Left lung (tissue), 10 donors: Measurements from ENCODE around the gene IGF1R. TPM values are rescaled to one million over a fixed set of nuclear protein-coding genes. Genes with fewer than 3 reads are reported as not detected.

Source experiments
- ATAC-seq: fragments of 200-7000 bp; cut with Tn5 transposase; one replicate; pipeline ENCODE4 v1.9.1; 2020; ENCODE audit warnings: moderate library complexity
- DNase-seq, 4 donors: peaks; one replicate each; pipeline ENCODE4 v3.0.0-alpha.2; 2013 to 2020
- H3K27ac ChIP-seq, 2 donors: fragments of 200-600 bp; sonication (generic) in 1 of 2; one replicate each; pipeline versions ENCODE4 v1.5.0 to v1.8.0; 2020 to 2021
- H3K27me3 ChIP-seq, 2 donors: fragments of 200-600 bp; sonication (generic) in 1 of 2; one replicate each; pipeline versions ENCODE4 v1.5.0 to v1.8.0; 2020 to 2021
- H3K36me3 ChIP-seq, 2 donors: fragments of 200-600 bp; sonication (generic) in 1 of 2; one replicate each; pipeline versions ENCODE4 v1.5.0 to v1.8.0; 2020 to 2021
- H3K4me1 ChIP-seq, 2 donors: fragments of 200-600 bp; one replicate each; pipeline ENCODE4 v1.8.0; 2021
- H3K4me3 ChIP-seq, 2 donors: fragments of 200-600 bp; sonication (generic) in 1 of 2; one replicate each; pipeline versions ENCODE4 v1.5.0 to v1.8.0; 2020 to 2021; ENCODE audit warnings: mild to moderate bottlenecking in 1 of 2
- H3K9me3 ChIP-seq, 2 donors: fragments of 200-600 bp; sonication (generic) in 1 of 2; one replicate each; pipeline versions ENCODE4 v1.5.0 to v1.8.0; 2020 to 2021
- CTCF ChIP-seq, 2 donors: fragments of 200-600 bp; sonication (generic) in 1 of 2; IDR thresholded peaks; one replicate each; pipeline versions ENCODE4 v1.5.0 to v1.8.0; 2021; ENCODE audit warnings: antibody characterized with exemption in 2 of 2
- intact Hi-C, 2 donors: fragments of 100-400 bp; cut with DNase I; formaldehyde crosslinking; loops; one replicate each; pipeline versions ENCODE4 v1.11.2 to v1.14.2; 2022
- polyA plus RNA-seq, 6 donors: library from polyadenylated mRNA; unstranded; fragments of 120-200 nt; gene quantifications; one replicate each; pipeline ENCODE4 v1.2.1, GENCODE V29; 2013; ENCODE audit not compliant: insufficient read length in 6 of 6
- total RNA-seq, 2 donors: library from RNA; stranded (reverse); fragmentation: NEBNext Ultra II Directional; extraction: Animal tissue kit (Norgen Biotek cat#: 25700); gene quantifications; one replicate each; pipeline ENCODE4 v1.2.1, GENCODE V29; 2021
- donor health status: DM: no; HTN: yes; CAD: no.
- donor health status: DM: no; HTN: no; CAD: no.

Gene IGF1R
- total and polyA plus RNA-seq, 8 donors: 32.0 to 41.0 (median 37.0) TPM

DNA sequence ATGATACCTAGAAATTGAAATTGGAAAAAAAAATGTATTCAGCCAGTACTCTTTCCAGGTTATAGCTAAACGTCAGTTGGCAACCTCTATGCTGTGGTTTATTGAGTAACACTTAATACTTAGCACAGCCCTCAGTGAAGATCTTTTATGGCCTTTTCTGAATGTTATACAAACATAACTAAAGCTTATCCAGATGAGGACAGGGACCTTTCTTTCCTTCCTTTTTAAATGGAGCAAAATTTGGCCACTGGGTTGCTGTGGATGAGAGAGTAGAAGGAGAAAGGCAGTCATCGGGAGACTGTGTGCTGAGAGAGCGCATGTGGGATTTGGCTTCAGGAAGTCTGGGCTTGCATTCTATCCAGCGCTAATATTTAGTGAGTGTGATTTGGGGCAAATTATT is 36.1 kb downstream of the IGF1R start:
- Histone ChIP-seq H3K4me1 (peaks cover 15 to 40% of the 10 kb centered on the region in 2 donors), H3K27me3 (no peaks in the 10 kb centered on the region), H3K4me3 (no peak overlapping the region), H3K27ac (peak overlapping the region in 1 of 2 donors; percentile 41), H3K9me3 (no peaks in the 10 kb centered on the region), H3K36me3 (no peaks in the 10 kb centered on the region)
- intact Hi-C loops: no loop called here
- DNase-seq: peak in 2 of 4 donors; percentile 34 to 50
- no peak for TF ChIP-seq CTCF (IDR thresholded peaks at IDR 0.05)
- peak; percentile 61 for ATAC-seq

DNA sequence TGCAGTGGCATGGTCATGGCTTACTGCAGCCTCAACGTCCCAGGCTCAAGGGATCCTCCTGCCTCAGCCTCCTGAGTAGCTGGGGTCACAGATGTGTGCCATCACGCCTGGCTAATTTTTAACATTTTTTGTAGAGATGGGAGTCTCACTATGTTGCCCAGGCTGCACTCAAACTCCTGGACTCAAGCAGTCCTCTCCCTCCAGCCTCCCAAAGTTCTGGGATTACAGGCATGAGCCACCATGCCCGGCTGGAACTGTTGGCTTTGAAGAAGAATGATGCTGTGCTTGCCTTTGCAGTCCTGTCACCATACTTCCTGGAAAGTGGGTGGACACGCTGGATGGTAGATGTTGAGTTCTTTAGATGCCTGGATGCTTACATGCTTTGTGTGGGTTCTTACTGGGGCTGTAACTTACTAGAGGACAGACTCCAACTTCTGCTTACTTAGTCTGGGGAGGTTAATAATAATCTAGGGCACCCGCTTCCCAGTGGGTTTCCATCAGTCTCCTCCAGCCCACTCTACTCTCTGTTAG is 36.7 kb downstream of the IGF1R start:
- H3K4me1 ChIP-seq: peaks cover 15 to 40% of the 10 kb centered on the region in 2 donors
- no peaks in the 10 kb centered on the region for H3K36me3 ChIP-seq
- no peak overlapping the region for H3K27ac ChIP-seq
- no peak for TF ChIP-seq CTCF (IDR thresholded peaks at IDR 0.05)
- no peaks in the 10 kb centered on the region for H3K27me3 ChIP-seq
- H3K4me3 ChIP-seq: no peak overlapping the region
- ATAC-seq: no peak
- DNase-seq: no peak
- H3K9me3 ChIP-seq: no peaks in the 10 kb centered on the region
- intact Hi-C loops: no loop called here

DNA sequence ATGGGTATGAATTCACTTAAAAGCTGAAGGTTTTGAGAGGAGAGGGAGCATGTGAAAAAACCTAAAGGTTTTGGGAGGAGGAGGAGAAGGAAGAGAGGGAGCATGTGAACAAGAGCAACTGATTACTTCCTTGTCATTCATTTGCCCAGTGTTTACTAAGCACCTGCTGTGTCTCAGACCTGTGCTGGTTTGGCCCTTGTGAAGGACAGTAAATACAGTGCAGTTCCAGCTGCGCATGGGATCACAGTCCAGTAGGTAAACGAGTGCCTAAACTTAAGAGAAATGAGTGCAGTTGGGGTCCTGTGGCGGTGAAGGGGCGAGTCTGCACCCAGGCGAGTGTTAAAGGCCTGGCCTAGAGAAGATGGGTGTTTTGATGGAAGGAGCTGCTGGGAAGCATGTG is 38.6 kb downstream of the IGF1R start:
- Histone ChIP-seq H3K27ac (no peak overlapping the region), H3K4me1 (peaks cover 15 to 33% of the 10 kb centered on the region in 2 donors), H3K27me3 (no peaks in the 10 kb centered on the region), H3K4me3 (no peak overlapping the region), H3K36me3 (no peaks in the 10 kb centered on the region), H3K9me3 (no peaks in the 10 kb centered on the region)
- ATAC-seq (no peak), DNase-seq (no peak)
- no peak for TF ChIP-seq CTCF (IDR thresholded peaks at IDR 0.05)
- intact Hi-C loops: no loop called here

GRCh38 chr15:98689431-98689861 is 41.1 kb downstream of the IGF1R start:
- Histone ChIP-seq H3K27me3 (no peaks in the 10 kb centered on the region), H3K9me3 (no peaks in the 10 kb centered on the region), H3K4me1 (peaks cover 6 to 9% of the 10 kb centered on the region in 2 donors), H3K36me3 (no peaks in the 10 kb centered on the region), H3K4me3 (no peak overlapping the region), H3K27ac (no peak overlapping the region)
- intact Hi-C loops: no loop called here
- TF ChIP-seq CTCF (IDR thresholded peaks at IDR 0.05): no peak
- DNase-seq (no peak), ATAC-seq (no peak)

- no peaks in the 10 kb centered on the region for H3K36me3 ChIP-seq
- DNase-seq: no peak
- no peaks in the 10 kb centered on the region for H3K9me3 ChIP-seq
- ATAC-seq: no peak
- no peak overlapping the region for H3K4me3 ChIP-seq
- H3K27me3 ChIP-seq: no peaks in the 10 kb centered on the region
- H3K27ac ChIP-seq: no peak overlapping the region
- peaks cover 3 to 5% of the 10 kb centered on the region in 2 donors for H3K4me1 ChIP-seq
- TF ChIP-seq CTCF (IDR thresholded peaks at IDR 0.05): no peak
- intact Hi-C loops: no loop called here
Observed at GRCh38 chr15:98690272-98690950, 42.1 kb downstream of the IGF1R start.
